HCT116 (cell line): Measurements from ENCODE around the gene EWSR1.

Source experiments
- CBX3 ChIP-seq: IDR thresholded peaks from 2 replicates; pipeline ENCODE4 v1.6.1; 2012; ENCODE audit warnings: low read depth
- CTCF ChIP-seq, 3 experiments: fragments of 200-600 bp in 1 of 3; sonication (generic) in 1 of 3; IDR thresholded peaks in 2 of 3; conservative IDR thresholded peaks in 1 of 3; 2 replicates each; pipeline ENCODE4 v1.5.1; 2012 to 2017; ENCODE audit warnings: low read depth in 2 of 3, low read length in 2 of 3, antibody characterized with exemption in 1 of 3, borderline replicate concordance in 1 of 3, control low read depth in 1 of 3, mild to moderate bottlenecking in 1 of 3, mixed read lengths in 1 of 3, mixed run types in 1 of 3, moderate library complexity in 1 of 3; ENCODE audit not compliant: insufficient read depth in 1 of 3
- POLR2A ChIP-seq: IDR thresholded peaks from 2 replicates; pipeline ENCODE4 v1.7.0; 2011; ENCODE audit warnings: borderline replicate concordance; ENCODE audit not compliant: insufficient read depth, insufficient read length; ENCODE audit errors: extremely low read depth

- TF ChIP-seq CBX3 (no peak), POLR2A (no peak), CTCF (IDR thresholded peaks at IDR 0.05 in 2 of 3, conservative IDR thresholded peaks at IDR 0.05 in 1 of 3; ENCODE audit: borderline replicate concordance in 1 of 3, insufficient read depth in 1 of 3, low read depth in 2 of 3, low read length in 2 of 3) (no peak)
Observed at GRCh38 chr22:29319072-29319471, 51.0 kb downstream of the EWSR1 start.
